GM19099 (cell line): ENCODE data around the gene PRDM16.

Experiments
- POLR2A ChIP-seq: IDR thresholded peaks from 3 replicates; pipeline ENCODE4 v1.6.1; 2011; ENCODE audit warnings: low read depth; ENCODE audit not compliant: insufficient read length; ENCODE audit errors: extremely low read depth

PRDM16 gene

DNA sequence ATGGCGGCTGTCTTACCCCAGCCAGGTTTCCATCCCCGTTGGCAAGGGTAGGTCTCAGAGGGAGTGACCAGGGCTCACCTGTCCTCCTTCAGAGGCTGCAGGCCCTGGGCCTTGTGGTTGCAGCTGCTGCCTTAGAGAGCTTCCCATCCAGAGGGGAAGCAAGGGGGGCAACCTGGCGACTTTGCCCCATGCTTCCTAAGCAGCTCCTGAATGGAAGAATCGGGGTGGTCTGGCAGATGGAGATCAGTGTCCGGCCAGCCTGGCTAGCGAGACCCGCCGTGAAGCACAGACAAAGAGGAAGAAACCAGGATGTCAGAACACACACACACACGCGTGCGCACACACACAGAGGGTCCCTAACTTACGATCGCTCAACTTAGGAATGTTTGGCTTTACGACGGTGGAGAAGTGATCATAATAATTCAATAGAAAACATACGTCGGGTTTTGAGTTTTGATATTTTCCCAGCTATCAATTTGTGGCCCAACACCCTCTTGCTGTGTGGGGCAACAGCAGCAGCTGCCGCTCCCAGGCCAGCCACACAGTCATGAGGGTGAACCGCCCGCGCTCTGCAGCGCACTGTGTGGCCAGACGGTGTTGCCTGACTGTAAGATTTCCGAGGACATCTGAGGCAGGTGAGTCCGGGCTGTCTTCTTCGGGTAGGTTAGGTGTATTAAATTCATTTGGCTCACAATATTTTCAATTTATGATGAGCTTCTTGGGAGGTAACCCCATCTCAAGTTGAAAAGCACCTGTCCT is 272.4 kb downstream of the PRDM16 start:
- TF ChIP-seq POLR2A, result no peak

DNA sequence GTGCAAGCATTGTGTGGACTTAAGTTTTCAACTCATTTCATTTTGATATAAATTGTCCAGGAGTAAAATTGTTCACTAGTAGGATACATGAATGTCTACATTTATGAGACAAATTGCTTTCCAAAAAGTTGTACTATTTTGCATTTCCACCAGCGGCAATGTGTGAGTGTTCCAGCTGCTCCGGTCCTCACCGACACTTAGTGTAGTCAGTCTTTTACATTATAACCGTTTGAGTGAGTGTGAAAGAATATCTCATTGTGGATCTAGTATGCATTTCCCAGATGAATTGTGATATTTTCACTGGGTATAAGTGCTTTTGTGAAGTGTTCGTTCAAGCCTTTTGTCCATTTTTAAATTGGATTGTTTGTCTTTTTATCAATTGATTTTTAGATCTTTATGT is 274.0 kb downstream of the PRDM16 start:
- TF ChIP-seq POLR2A, result no peak

DNA sequence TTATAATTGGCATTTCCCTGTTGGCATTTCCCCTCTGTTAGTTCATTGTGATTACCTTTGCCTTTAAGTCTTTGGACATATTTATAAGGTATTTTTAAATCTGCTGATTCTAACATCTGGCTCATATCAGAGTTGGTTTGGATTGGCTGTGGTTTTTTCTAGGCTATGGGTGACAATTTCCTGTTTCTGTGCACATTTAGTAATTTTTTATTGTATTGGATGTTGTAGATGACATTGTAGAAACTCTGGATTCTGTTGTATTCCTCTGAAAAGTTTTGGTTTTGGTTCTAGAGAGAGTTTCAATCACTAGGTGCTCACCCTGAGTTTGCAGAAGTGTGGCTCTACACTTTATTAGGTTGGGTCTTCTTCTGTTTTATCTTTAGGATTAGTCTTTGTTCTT is 275.4 kb downstream of the PRDM16 start:
- no peak for TF ChIP-seq POLR2A

DNA sequence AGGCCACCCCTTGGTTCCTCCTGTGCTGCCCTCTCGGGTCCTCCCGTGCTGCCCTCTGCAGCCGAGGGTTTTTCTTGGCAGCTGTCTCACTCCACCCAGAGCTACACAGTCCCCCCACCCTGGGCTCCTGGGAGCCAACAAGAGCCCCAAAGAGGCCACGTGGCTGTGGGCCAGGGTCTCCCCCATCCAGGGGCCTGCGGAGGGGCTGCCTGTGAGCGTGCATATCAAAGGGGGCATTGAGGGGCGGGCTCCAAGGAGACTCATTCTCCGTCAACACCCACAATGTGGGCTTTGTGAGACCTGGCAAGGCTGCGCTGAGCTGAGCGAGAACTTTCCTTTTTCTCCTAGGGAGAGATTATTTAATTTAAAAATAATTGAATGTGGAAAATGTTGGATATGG is 276.8 kb downstream of the PRDM16 start:
- TF ChIP-seq POLR2A, result no peak

DNA sequence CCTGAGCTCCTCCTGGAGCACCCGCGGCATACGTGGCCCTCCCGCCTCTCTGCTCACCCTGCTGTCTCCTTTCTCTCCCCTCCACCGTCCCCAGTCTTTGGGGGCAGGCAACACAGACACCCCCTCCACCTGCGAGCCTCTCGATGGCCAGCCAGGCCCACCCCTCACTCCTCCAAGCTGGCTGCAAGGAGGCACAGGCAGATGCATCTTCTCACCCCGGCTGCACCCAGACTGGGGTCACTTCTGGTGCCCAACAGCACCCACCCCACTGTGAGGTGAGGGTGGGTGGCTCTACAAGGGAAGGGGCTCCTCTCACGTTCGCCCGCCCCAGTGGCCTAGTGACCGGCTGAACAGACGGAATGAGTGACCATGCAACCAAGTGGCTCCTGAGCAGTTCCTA is 277.5 kb downstream of the PRDM16 start:
- TF ChIP-seq POLR2A, result no peak

DNA sequence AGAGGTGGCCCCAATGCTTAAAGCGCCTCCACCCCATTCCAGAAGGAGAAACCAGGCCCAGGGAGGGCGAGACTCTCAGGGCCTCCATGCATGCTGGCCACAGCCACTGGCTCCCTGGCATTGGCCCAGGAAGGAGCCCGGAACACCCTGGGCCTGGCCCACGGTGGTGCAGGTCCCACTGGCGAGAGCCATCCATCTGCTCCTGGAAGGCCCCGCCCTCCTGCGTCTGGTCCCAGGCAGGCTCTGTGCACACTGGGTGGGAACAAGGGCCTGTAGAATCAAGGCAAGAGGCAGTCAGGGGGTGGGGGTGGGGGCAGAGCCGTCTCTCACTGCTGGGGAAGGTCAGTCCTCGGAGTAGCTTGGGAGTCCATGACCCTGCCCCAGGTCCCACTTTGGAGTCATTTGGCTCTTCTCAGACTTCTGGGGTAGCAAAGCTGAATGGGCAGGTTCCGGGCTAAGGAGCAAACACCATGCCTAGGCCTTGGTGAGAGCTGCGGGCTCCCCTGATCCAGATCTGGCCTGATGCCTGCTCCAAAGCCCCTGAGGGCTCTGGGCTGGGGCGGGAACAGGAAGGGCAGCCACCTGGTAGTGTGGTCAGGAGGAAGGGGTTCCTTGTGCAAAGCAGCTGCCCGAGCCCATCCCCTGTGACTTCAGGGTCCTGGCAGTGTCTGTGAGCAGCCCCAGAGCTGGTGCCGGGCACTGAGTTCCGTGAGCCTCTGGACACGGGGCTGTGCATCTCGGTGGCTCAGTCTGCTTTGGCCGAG is 278.4 kb downstream of the PRDM16 start:
- TF ChIP-seq POLR2A, result no peak

DNA sequence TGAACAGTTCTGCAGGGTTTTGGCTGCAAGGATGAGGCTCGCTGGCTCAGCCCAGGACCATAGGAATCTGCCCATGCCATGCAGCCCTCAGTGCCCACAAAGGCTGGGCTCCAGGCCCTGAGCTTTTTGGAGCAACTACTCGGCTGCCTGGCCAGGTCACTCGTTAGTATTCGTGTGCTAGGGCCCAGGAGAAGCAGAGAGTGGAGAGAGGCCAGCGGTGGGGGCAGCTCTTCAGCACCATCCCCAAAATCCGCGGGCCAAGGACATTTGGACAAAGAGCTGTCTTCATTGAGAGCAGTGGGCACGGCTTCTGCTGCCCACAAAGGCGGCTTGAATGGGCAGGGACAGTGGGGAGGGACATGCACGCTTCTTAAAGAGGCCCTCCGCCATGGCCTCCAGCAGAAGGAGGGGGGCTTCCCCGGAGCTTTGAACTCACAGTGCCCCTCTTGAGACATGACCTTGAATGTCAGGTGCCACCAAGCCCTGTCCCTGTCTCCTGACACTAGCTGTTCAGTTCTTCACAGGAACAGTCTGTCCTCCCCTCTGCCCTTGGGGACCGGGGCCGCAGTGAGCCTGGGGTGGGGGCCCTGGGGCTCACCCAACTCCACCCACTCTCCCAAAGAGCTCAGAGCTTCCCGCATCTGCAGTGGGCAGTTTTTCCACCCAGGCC is 279.3 kb downstream of the PRDM16 start:
- TF ChIP-seq POLR2A, result no peak

DNA sequence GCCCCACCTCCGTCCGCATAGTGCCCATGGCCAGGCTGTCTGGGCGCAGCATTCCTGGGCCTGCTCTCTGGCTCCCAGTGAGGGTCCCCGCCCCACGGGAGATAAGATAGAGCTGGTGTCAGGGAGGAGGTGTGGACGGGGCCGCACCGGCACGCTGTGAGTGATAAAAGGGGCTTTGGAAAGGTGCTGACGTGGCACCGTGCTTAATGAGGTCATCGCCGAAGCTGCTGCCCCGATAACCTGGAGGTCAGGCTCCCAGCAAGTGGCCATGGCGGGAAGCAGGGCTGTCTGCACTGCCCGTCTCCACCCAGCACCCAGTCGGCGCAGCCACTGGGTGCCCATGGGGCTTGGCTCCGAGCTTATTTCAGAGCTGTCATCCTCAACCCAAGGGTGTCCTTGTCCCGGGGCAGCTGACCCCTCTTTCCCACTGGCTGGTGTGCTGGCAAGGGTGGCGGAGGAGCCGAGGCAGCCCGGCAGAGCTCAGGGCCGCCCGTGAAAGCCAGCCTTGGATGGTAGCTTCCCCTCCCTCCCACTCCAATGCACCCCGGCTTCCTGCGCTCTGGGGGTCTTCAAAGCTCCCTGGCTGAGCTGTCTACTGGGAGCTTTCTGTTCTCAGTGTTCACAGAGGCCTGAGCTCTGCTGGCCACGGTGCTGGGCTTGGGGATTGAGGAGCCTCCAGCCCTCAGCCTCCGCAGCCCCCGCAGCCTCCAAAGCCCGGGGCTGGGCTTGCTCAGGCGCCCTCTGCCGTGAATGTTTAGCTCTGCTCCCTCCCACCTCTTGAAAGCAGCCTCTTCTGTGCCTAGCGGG is 280.4 kb downstream of the PRDM16 start:
- TF ChIP-seq POLR2A, result no peak

DNA sequence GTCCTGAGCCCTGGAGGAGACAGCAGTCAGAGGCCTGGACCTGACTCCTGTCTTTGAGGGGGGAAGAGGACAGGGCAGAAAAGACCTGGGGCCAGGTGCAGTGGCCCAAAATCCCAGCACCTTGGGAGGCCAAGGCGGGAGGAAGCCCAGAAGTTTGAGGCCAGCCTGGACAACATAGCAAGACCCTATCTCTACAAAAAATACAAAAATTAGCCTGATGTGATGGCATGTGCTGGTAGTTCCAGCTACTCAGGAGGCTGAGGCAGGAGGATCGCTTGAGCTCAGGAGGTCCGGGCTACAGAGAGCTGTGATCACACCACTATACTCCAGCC is 280.9 kb downstream of the PRDM16 start:
- TF ChIP-seq POLR2A, result no peak

DNA sequence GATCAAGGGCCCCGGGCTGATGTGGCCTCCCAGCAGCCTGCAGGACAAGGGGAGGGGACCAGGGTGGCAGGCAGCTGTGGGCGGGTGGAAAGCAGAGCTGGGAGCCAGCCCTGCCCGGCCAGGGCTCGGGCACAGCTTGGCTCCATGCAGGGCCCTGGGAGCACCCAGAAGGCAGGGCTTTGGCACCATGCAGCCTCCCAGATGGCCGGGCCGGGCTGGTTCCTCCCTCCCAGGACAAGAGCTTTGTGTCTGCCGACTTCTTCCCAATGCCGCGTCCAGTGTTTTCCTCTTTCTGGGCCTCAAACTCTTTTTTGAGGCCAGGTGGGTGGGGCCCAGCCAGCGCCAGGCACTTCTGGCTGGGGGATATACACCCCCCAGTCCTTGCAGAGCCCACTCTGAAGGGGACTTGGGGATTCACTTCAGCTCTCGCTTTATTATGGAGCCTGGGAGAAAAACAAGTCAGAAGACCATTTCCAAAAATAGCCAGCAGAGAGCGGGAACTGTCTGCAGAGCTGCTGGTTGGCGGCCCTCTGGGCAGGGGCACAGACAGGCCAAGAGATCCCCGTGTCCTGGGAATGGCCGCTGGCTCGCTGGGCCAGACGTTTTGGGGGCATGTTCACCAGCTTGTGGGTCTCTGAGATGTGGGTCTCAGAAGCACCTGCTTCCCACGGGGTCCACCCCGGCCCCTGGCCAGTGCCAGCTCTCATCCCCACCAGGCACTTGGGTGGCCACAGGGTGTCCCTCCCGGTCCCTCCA is 281.7 kb downstream of the PRDM16 start:
- TF ChIP-seq POLR2A, result no peak

DNA sequence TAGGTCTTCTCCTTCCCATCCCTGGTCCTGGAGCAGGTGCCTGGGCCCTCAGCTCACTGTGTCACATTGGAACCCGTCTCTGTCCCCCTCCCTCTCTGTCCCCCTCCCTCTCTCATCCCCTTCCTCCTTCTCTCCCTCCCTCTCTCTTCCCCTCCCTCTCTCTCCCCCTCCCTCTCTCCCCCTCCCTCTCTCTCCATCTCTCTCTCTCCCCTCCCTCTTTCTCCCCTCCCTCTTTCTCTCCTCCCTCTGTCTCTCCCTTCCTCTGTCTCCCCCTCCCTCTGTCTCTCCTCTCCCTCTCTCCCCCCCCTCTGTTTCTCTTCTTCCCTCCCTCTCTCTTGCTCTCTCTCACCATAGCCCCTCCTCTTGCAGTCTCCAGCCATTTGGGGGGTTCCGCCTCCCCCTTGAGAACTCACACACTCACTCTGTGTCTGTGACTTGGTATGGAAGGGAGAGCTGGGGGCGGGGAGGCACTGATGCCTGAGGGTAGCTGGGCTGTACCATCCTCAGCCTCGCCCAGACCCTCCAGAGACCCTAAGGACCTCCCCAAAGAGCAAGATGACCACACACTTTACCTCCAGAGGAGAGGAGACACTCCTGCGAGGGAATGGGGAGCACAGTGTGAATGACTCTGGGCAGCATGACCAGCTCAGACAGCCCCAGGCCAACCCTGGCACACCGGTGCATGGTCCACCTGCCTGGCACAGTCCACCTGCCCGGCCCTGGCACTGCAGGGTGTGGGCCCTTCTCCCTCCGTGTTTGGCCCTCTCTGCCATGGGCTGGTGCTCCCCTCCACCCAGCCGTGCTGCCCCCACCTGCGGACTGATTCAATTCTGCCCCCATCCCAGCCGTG is 282.7 kb downstream of the PRDM16 start:
- TF ChIP-seq POLR2A, result no peak

DNA sequence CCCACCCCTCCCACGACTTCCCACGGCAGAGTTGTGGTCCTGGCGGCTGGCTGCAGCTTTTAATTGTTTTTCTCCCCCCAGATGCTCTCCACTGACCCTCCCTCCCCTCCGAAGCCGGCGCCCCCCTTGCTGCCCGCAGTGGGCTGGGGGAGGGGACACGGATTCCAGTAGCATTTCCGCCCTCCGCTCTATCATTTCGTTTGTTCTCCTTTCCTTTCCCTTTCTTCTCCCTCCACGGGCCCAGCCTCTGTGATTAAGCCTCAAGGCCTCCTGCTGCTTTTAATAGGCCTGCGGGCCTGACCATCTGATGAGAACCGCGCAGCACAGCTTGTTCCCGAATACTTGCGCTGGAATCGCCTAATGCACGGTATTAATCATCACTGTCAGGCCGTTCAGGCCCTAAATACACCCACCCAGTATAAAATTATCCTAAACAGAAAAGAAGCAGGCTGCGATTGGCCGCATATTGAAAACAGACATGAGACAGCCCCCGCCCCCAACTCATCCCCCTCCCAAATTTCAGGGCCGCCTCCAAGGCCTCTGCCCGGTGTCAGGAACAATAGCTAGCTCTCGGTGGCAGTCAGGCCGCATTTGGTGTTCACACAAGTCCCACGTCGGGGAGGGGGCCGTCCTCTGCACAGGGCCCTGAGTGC is 283.4 kb downstream of the PRDM16 start:
- no peak for TF ChIP-seq POLR2A

DNA sequence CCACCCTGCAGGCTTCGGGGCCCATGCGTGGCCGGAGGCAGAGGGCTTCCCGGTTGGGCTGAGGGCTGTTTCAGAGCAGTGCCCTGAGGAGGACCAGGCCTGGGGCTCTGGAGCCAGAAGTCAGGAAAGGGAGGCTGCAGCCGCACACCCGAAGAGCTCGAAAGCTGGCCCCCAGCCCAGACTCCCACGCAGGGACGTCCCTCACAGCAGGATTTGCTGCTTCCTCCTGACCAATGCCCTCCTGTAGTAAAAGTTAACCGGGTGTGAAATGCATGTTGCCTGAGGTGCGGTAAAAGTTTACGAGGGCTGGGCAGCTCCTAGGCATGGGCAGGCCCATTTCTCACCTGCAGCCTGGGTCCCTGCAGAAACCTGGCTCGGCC is 283.9 kb downstream of the PRDM16 start:
- TF ChIP-seq POLR2A, result no peak
